GM18517 (cell line): ENCODE data around the gene LMF1.
"Not testable (repeated sequence)": the region's sequence is repeated elsewhere in the genome, so short reads cannot be mapped to it uniquely, and the experiment has no call there.

Experiments used
- ATAC-seq: cut with Tn5 transposase; IDR thresholded peaks from one replicate; pipeline ENCODE4 v1.9.1; 2021; ENCODE audit warnings: mild to moderate bottlenecking, moderate library complexity; ENCODE audit not compliant: unreplicated experiment

The LMF1 gene

GRCh38 chr16:873243-873661 lies 97.5 kb downstream of the LMF1 start:
- ATAC-seq, result no peak

- no peak for ATAC-seq
These were observed 98.1 kb downstream of the LMF1 start for GRCh38 chr16:872436-873242.

GRCh38 chr16:871562-872345 lies 99.0 kb downstream of the LMF1 start:
- no peak for ATAC-seq

GRCh38 chr16:870856-871561 lies 99.8 kb downstream of the LMF1 start:
- no peak for ATAC-seq

- no peak for ATAC-seq
These were observed 100.8 kb downstream of the LMF1 start for GRCh38 chr16:869823-870641.

- ATAC-seq, result no peak
These were observed 101.7 kb downstream of the LMF1 start for GRCh38 chr16:868846-869822.

GRCh38 chr16:868386-868755 lies 102.4 kb downstream of the LMF1 start:
- no peak for ATAC-seq

- ATAC-seq, result no peak
These were observed 103.1 kb downstream of the LMF1 start for GRCh38 chr16:867421-868385.

- ATAC-seq, result no peak
These were observed 104.4 kb downstream of the LMF1 start for GRCh38 chr16:866252-866896.

- ATAC-seq, result no peak
These were observed 105.8 kb downstream of the LMF1 start for GRCh38 chr16:865026-865425.

GRCh38 chr16:861446-861845 lies 109.3 kb downstream of the LMF1 start:
- ATAC-seq, result no peak

GRCh38 chr16:860891-861290 lies 109.9 kb downstream of the LMF1 start:
- ATAC-seq, result no peak

GRCh38 chr16:858971-859370 lies 111.8 kb downstream of the LMF1 start:
- not testable (repeated sequence) for ATAC-seq

GRCh38 chr16:858441-858840 lies 112.3 kb downstream of the LMF1 start:
- ATAC-seq, result not testable (repeated sequence)

GRCh38 chr16:856811-857210 lies 114.0 kb downstream of the LMF1 start:
- no peak for ATAC-seq

- ATAC-seq, result no peak
These were observed 114.7 kb downstream of the LMF1 start for GRCh38 chr16:856101-856500.

GRCh38 chr16:855471-855870 lies 115.3 kb downstream of the LMF1 start:
- no peak for ATAC-seq
